ENCODE data around the gene THOC1. TPM values are rescaled to one million over a fixed set of nuclear protein-coding genes. Genes with fewer than 3 reads are reported as not detected.

Gene THOC1
- total and polyA plus RNA-seq, 9 donors: 19.3 to 46.0 (median 35.6) TPM

- no peak overlapping the region for H3K27ac ChIP-seq
- intact Hi-C loops (cut with DNase I): no loop called here
- 80 to 84% (median 82%) methylated on average over 2 of the region's 2 CpGs for WGBS, 3 donors
- no peak for DNase-seq
- no peaks in the 10 kb centered on the region for H3K4me1 ChIP-seq (ENCODE audit: insufficient read depth)
- TF ChIP-seq EP300 (IDR thresholded peaks at IDR 0.05) (no peak), POLR2A (IDR thresholded peaks at IDR 0.05) (no peak), CTCF (IDR thresholded peaks at IDR 0.05) (no peak)
- H3K4me3 ChIP-seq: no peak overlapping the region
- no peaks in the 10 kb centered on the region for H3K9me3 ChIP-seq
- H3K27me3 ChIP-seq: no peaks in the 10 kb centered on the region
- H3K36me3 ChIP-seq: no peaks in the 10 kb centered on the region
Observed at GRCh38 chr18:303607-304006, 35.8 kb upstream of the THOC1 start.

- DNase-seq: no peak
- Histone ChIP-seq H3K27ac (no peak overlapping the region), H3K9me3 (no peaks in the 10 kb centered on the region), H3K27me3 (no peaks in the 10 kb centered on the region), H3K36me3 (no peaks in the 10 kb centered on the region), H3K4me1 (ENCODE audit: insufficient read depth) (no peaks in the 10 kb centered on the region), H3K4me3 (no peak overlapping the region)
- 92 to 97% (median 92%) methylated on average over 1 of the region's 1 CpG for WGBS, 3 donors
- TF ChIP-seq POLR2A (IDR thresholded peaks at IDR 0.05) (no peak), EP300 (IDR thresholded peaks at IDR 0.05) (no peak), CTCF (IDR thresholded peaks at IDR 0.05) (no peak)
- intact Hi-C loops (cut with DNase I): no loop called here
Observed at GRCh38 chr18:303011-303410, 35.2 kb upstream of the THOC1 start.

GRCh38 chr18:302097-302496, 34.2 kb upstream of the THOC1 start:
- no peak overlapping the region for H3K4me3 ChIP-seq
- intact Hi-C loops (cut with DNase I): no loop called here
- no peaks in the 10 kb centered on the region for H3K27me3 ChIP-seq
- H3K9me3 ChIP-seq: no peaks in the 10 kb centered on the region
- DNase-seq: no peak
- H3K4me1 ChIP-seq (ENCODE audit: insufficient read depth): no peaks in the 10 kb centered on the region
- 74 to 82% (median 76%) methylated on average over 7 of the region's 7 CpGs for WGBS, 3 donors
- no peak overlapping the region for H3K27ac ChIP-seq
- TF ChIP-seq CTCF (IDR thresholded peaks at IDR 0.05) (no peak), EP300 (IDR thresholded peaks at IDR 0.05) (no peak), POLR2A (IDR thresholded peaks at IDR 0.05) (no peak)
- H3K36me3 ChIP-seq: no peaks in the 10 kb centered on the region

DNA sequence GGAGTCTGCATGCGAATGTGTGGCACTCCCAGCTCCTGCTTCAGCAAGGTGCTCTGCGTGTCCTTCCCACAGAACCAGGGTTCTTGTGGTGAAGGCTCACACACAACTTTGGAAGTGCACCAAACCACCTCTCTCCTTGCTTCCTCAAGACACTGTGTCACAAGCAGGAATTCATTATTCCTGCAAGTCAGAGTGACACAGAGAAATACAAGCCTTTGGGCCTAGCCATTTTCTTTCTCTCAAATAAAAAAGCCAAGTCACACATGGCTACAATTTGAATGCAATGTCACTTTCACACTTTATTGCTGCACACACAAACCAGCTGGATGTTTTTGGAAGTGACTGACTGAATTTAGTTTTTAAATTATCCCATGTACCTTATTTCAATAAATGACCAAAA, 30.1 kb upstream of the THOC1 start:
- no peak overlapping the region for H3K4me3 ChIP-seq
- no peak overlapping the region for H3K27ac ChIP-seq
- DNase-seq: no peak
- H3K9me3 ChIP-seq: no peaks in the 10 kb centered on the region
- 83 to 91% (median 90%) methylated on average over 2 of the region's 2 CpGs for whole genome bisulfite sequencing, 3 donors
- TF ChIP-seq CTCF (IDR thresholded peaks at IDR 0.05) (no peak), POLR2A (IDR thresholded peaks at IDR 0.05) (no peak), EP300 (IDR thresholded peaks at IDR 0.05) (no peak)
- H3K27me3 ChIP-seq: no peaks in the 10 kb centered on the region
- no peaks in the 10 kb centered on the region for H3K4me1 ChIP-seq (ENCODE audit: insufficient read depth)
- intact Hi-C loops (cut with DNase I): loop anchor here in 1 of 4 donors (5.0 kb wide), 1 partner anchor 314 kb away; no protein-coding TSS in a partner anchor
- H3K36me3 ChIP-seq: no peaks in the 10 kb centered on the region
